ENCODE measurements around the gene BIN2.

Gene BIN2

DNA sequence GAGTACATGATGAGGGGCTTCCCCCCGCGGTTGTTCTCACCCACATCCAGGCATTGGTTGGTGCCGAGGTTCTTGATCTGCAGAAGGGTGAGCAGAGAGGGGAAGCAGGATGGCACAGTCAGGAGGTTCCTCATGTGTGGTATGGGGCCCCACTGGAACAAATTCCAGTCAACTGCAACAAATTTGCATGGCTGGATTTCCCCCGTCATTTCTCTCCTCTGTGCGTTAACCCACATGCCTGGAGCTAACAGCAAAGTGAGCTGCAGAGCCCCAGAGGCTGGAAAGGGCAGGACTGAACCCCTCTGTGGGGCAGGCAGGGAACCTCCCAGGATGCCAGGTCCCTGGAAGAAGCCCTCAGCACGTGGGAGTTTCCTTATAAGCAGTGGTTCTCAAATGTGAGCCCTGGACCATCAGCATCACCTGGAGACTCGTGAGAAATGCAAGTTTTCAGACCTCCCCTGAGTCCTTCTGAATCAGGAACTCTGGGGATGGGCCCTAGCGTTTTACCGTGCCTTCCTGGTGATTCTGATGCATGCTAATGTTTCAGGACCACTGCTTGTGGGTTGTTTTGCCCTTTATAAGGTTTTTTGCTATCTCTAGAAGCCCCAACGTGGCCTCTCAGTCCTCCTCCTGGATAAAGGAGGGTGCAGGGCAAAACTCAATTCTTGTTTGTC lies 33.5 kb upstream of the BIN2 start:
- no peak overlapping the region for H3K9ac ChIP-seq (ENCODE audit: low read length)
- H3K79me2 ChIP-seq (ENCODE audit: low read length): no peaks in the 10 kb centered on the region
- no peaks in the 10 kb centered on the region for H3K9me2 ChIP-seq (replicated peaks; ENCODE audit: insufficient read depth, low read length)
- no peak overlapping the region for H3K4me3 ChIP-seq (ENCODE audit: low read length)
- H3K9me3 ChIP-seq (replicated peaks; ENCODE audit: insufficient read depth, low read length): no peaks in the 10 kb centered on the region
- H3K36me3 ChIP-seq (replicated peaks; ENCODE audit: insufficient read depth, low read length): no peaks in the 10 kb centered on the region
- DNase-seq: no peak
- no peaks in the 10 kb centered on the region for H3F3A ChIP-seq (ENCODE audit: insufficient read depth, low read length)
- no peaks in the 10 kb centered on the region for H4K20me1 ChIP-seq (ENCODE audit: insufficient read depth, low read length)
- TF ChIP-seq EZH2phosphoT487 (IDR thresholded peaks at IDR 0.05; ENCODE audit: low read length) (no peak), EZH2 (optimal IDR thresholded peaks at IDR 0.05; ENCODE audit: low read depth, low read length) (no peak)
- TF ChIP-seq, protein P1, sequence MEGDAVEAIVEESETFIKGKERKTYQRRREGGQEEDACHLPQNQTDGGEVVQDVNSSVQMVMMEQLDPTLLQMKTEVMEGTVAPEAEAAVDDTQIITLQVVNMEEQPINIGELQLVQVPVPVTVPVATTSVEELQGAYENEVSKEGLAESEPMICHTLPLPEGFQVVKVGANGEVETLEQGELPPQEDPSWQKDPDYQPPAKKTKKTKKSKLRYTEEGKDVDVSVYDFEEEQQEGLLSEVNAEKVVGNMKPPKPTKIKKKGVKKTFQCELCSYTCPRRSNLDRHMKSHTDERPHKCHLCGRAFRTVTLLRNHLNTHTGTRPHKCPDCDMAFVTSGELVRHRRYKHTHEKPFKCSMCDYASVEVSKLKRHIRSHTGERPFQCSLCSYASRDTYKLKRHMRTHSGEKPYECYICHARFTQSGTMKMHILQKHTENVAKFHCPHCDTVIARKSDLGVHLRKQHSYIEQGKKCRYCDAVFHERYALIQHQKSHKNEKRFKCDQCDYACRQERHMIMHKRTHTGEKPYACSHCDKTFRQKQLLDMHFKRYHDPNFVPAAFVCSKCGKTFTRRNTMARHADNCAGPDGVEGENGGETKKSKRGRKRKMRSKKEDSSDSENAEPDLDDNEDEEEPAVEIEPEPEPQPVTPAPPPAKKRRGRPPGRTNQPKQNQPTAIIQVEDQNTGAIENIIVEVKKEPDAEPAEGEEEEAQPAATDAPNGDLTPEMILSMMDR (IDR thresholded peaks at IDR 0.05; ENCODE audit: low read length): no peak
- no peak overlapping the region for H2AFZ ChIP-seq (ENCODE audit: low read length)
- H3K4me2 ChIP-seq (ENCODE audit: low read depth, low read length): no peak overlapping the region
- H3K4me1 ChIP-seq (ENCODE audit: low read length): no peaks in the 10 kb centered on the region
- H3K27me3 ChIP-seq (replicated peaks; ENCODE audit: insufficient read depth, low read length): no peaks in the 10 kb centered on the region
- H3K27ac ChIP-seq (ENCODE audit: low read length): no peak overlapping the region

DNA sequence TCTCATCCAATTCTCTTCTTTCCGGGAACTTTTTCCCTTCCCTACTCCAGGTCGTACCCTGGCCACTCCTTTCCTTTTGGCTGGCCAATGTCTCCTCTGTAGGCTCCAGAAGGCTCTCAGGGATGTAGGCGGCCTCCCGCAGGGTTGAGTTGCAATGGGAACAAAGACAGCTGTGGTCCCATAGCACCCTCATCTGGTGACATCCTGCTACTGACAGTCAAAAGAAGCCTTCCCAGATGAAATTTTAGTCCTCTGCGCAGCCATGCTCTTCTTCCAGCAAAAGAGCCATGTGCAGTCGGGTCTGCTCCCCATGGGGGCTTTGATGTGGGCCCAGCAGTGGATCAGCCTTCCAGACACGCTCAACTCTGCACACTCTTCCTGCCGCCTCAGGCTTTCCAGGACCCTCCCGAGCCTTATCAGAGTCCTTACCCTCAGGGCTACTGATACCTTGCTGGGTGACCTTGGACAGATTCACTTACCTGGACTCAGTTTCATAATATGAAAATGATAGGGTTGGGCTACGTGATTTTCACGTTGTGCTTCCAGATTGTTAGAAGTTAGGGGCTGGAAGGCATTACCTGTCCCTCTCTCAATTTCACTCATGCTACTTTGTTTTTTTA lies 28.0 kb upstream of the BIN2 start:
- Histone ChIP-seq H4K20me1 (ENCODE audit: insufficient read depth, low read length) (no peaks in the 10 kb centered on the region), H3K27ac (ENCODE audit: low read length) (no peak overlapping the region), H3K4me1 (ENCODE audit: low read length) (no peaks in the 10 kb centered on the region), H3F3A (ENCODE audit: insufficient read depth, low read length) (no peaks in the 10 kb centered on the region), H3K9me3 (replicated peaks; ENCODE audit: insufficient read depth, low read length) (no peaks in the 10 kb centered on the region), H3K27me3 (replicated peaks; ENCODE audit: insufficient read depth, low read length) (no peaks in the 10 kb centered on the region), H3K4me3 (ENCODE audit: low read length) (no peak overlapping the region), H3K4me2 (ENCODE audit: low read depth, low read length) (no peak overlapping the region), H3K9ac (ENCODE audit: low read length) (no peak overlapping the region), H2AFZ (ENCODE audit: low read length) (no peak overlapping the region), H3K36me3 (replicated peaks; ENCODE audit: insufficient read depth, low read length) (no peaks in the 10 kb centered on the region), H3K9me2 (replicated peaks; ENCODE audit: insufficient read depth, low read length) (no peaks in the 10 kb centered on the region), H3K79me2 (ENCODE audit: low read length) (no peaks in the 10 kb centered on the region)
- TF ChIP-seq, protein P1 (IDR thresholded peaks at IDR 0.05; ENCODE audit: low read length): peak; percentile 65
- no peak for TF ChIP-seq EZH2 (optimal IDR thresholded peaks at IDR 0.05; ENCODE audit: low read depth, low read length)
- DNase-seq: no peak

DNA sequence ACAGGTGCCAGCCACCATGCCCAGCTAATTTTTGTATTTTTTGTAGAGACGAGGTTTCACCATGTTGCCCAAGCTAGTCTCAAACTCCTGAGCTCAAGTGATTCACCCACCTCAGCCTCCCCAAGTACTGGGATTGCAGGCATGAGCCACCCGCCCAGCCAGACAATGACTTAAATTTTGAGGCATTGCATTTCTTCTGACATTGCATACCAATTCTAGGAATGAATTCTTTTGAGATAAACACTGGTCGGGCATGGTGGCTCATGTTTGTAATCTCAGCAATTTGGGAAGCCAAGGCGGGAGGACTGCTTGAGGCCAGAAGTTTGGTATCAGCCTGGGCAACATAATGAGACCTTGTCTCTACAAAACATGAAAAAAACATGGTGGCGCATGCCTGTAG lies 25.1 kb upstream of the BIN2 start:
- no peak overlapping the region for H3K9ac ChIP-seq (ENCODE audit: low read length)
- no peak for TF ChIP-seq EZH2phosphoT487 (IDR thresholded peaks at IDR 0.05; ENCODE audit: low read length)
- TF ChIP-seq, protein P1 (IDR thresholded peaks at IDR 0.05; ENCODE audit: low read length): no peak
- no peak for TF ChIP-seq EZH2 (optimal IDR thresholded peaks at IDR 0.05; ENCODE audit: low read depth, low read length)
- no peak for DNase-seq
- no peak overlapping the region for H3K27ac ChIP-seq (ENCODE audit: low read length)
- H3K4me2 ChIP-seq (ENCODE audit: low read depth, low read length): no peak overlapping the region
- H3K9me2 ChIP-seq (replicated peaks; ENCODE audit: insufficient read depth, low read length): no peaks in the 10 kb centered on the region
- H3K4me1 ChIP-seq (ENCODE audit: low read length): no peaks in the 10 kb centered on the region
- H3K9me3 ChIP-seq (replicated peaks; ENCODE audit: insufficient read depth, low read length): no peaks in the 10 kb centered on the region
- no peaks in the 10 kb centered on the region for H3F3A ChIP-seq (ENCODE audit: insufficient read depth, low read length)
- no peaks in the 10 kb centered on the region for H4K20me1 ChIP-seq (ENCODE audit: insufficient read depth, low read length)
- no peaks in the 10 kb centered on the region for H3K79me2 ChIP-seq (ENCODE audit: low read length)
- H2AFZ ChIP-seq (ENCODE audit: low read length): no peak overlapping the region
- no peak overlapping the region for H3K4me3 ChIP-seq (ENCODE audit: low read length)
- H3K27me3 ChIP-seq (replicated peaks; ENCODE audit: insufficient read depth, low read length): no peaks in the 10 kb centered on the region
- no peaks in the 10 kb centered on the region for H3K36me3 ChIP-seq (replicated peaks; ENCODE audit: insufficient read depth, low read length)

All from MM.1S (cell line).